HG03064 (cell line): Measurements from ENCODE around the gene GLIS2.
"Not testable (repeated sequence)": the region's sequence is repeated elsewhere in the genome, so short reads cannot be mapped to it uniquely, and the experiment has no call there.

ENCODE experiments used
- ATAC-seq: cut with Tn5 transposase; IDR thresholded peaks from one replicate; pipeline ENCODE4 v1.9.1; 2021; ENCODE audit warnings: low read depth; ENCODE audit not compliant: unreplicated experiment

The GLIS2 gene

GRCh38 chr16:4333308-4333638 lies 17.4 kb downstream of the GLIS2 start:
- ATAC-seq, result no peak

- ATAC-seq, result not testable (repeated sequence)
Measured at GRCh38 chr16:4333714-4334113, 17.8 kb downstream of the GLIS2 start.

- ATAC-seq, result no peak
Measured at GRCh38 chr16:4334724-4335495, 19.0 kb downstream of the GLIS2 start.

- ATAC-seq, result no peak
Measured at GRCh38 chr16:4336701-4337539, 21.1 kb downstream of the GLIS2 start.

- no peak for ATAC-seq
Measured at GRCh38 chr16:4337540-4338088, 21.7 kb downstream of the GLIS2 start.

- ATAC-seq, result no peak
Measured at GRCh38 chr16:4338125-4338582, 22.3 kb downstream of the GLIS2 start.

- no peak for ATAC-seq
Measured at GRCh38 chr16:4338712-4339299, 22.9 kb downstream of the GLIS2 start.

GRCh38 chr16:4339455-4339854 lies 23.6 kb downstream of the GLIS2 start:
- no peak for ATAC-seq

- ATAC-seq, result no peak
Measured at GRCh38 chr16:4339909-4340308, 24.0 kb downstream of the GLIS2 start.

GRCh38 chr16:4340443-4340842 lies 24.6 kb downstream of the GLIS2 start:
- no peak for ATAC-seq

GRCh38 chr16:4341250-4341649 lies 25.4 kb downstream of the GLIS2 start:
- ATAC-seq, result no peak

- ATAC-seq, result no peak
Measured at GRCh38 chr16:4342866-4343744, 27.2 kb downstream of the GLIS2 start.

- ATAC-seq, result not testable (repeated sequence)
Measured at GRCh38 chr16:4344300-4344982, 28.6 kb downstream of the GLIS2 start.

GRCh38 chr16:4344983-4345835 lies 29.3 kb downstream of the GLIS2 start:
- ATAC-seq, result no peak

GRCh38 chr16:4345836-4346781 lies 30.2 kb downstream of the GLIS2 start:
- ATAC-seq, result no peak

GRCh38 chr16:4347010-4347409 lies 31.1 kb downstream of the GLIS2 start:
- no peak for ATAC-seq

- ATAC-seq, result no peak
Measured at GRCh38 chr16:4347765-4348509, 32.1 kb downstream of the GLIS2 start.
